H9 (cell line): ENCODE results near the gene SULF2. TPM values are rescaled to one million over a fixed set of nuclear protein-coding genes. Genes with fewer than 3 reads are reported as not detected.

Source experiments
- DNase-seq: peaks from one replicate; pipeline ENCODE4 v3.0.0-alpha.2; 2017
- H2AFZ ChIP-seq: one replicate; pipeline ENCODE4 v1.6.1; 2013; ENCODE audit warnings: mild to moderate bottlenecking, low read length, control low read depth, moderate library complexity
- H2AK5ac ChIP-seq: 2 replicates; pipeline ENCODE4 v1.6.1; 2013; ENCODE audit warnings: low read length, control low read depth, mixed read lengths; ENCODE audit not compliant: insufficient read length
- H2BK120ac ChIP-seq: one replicate; pipeline ENCODE4 v1.6.1; 2013; ENCODE audit warnings: low read depth, mild to moderate bottlenecking, low read length, control low read depth, inconsistent platforms; ENCODE audit not compliant: poor library complexity, severe bottlenecking
- H2BK12ac ChIP-seq: 2 replicates; pipeline ENCODE4 v1.6.1; 2013; ENCODE audit warnings: low read length, control low read depth, mixed read lengths, low read depth; ENCODE audit not compliant: insufficient read length
- H2BK15ac ChIP-seq: 2 replicates; pipeline ENCODE4 v1.6.1; 2013; ENCODE audit warnings: low read depth, low read length, control low read depth
- H2BK20ac ChIP-seq: one replicate; pipeline ENCODE4 v1.6.1; 2013; ENCODE audit warnings: low read depth, mild to moderate bottlenecking, low read length, control low read depth, inconsistent platforms; ENCODE audit not compliant: poor library complexity, severe bottlenecking
- H2BK5ac ChIP-seq: 2 replicates; pipeline ENCODE4 v1.6.1; 2013; ENCODE audit warnings: low read length, control low read depth, mixed read lengths; ENCODE audit not compliant: insufficient read length
- H3K14ac ChIP-seq: 2 replicates; pipeline ENCODE4 v1.6.1; 2013; ENCODE audit warnings: low read length, control low read depth; ENCODE audit not compliant: insufficient read depth
- H3K18ac ChIP-seq: 2 replicates; pipeline ENCODE4 v1.6.1; 2013; ENCODE audit warnings: low read depth, mild to moderate bottlenecking, mixed read lengths, low read length, control low read depth; ENCODE audit not compliant: insufficient read length
- H3K23ac ChIP-seq: 2 replicates; pipeline ENCODE4 v1.6.1; 2013; ENCODE audit warnings: low read length, control low read depth, mixed read lengths, low read depth; ENCODE audit not compliant: insufficient read length
- H3K23me2 ChIP-seq: 2 replicates; pipeline ENCODE4 v1.6.1; 2013; ENCODE audit warnings: low read depth, mild to moderate bottlenecking, mixed read lengths, low read length, control low read depth; ENCODE audit not compliant: insufficient read length, poor library complexity, severe bottlenecking
- H3K27ac ChIP-seq: 2 replicates; pipeline ENCODE4 v1.5.1; 2013; ENCODE audit warnings: low read length, control low read depth, mixed read lengths, low read depth; ENCODE audit not compliant: insufficient read length
- H3K27me3 ChIP-seq: 2 replicates; pipeline ENCODE4 v1.6.1; 2013; ENCODE audit warnings: low read length, control low read depth, inconsistent platforms; ENCODE audit not compliant: insufficient read depth
- H3K4ac ChIP-seq: 2 replicates; pipeline ENCODE4 v1.6.1; 2013; ENCODE audit warnings: low read depth, mild to moderate bottlenecking, control low read depth, inconsistent platforms, low read length, moderate library complexity
- H3K4me1 ChIP-seq: 2 replicates; pipeline ENCODE4 v1.6.1; 2013; ENCODE audit warnings: low read length, control low read depth, inconsistent platforms; ENCODE audit not compliant: insufficient read depth
- H3K4me2 ChIP-seq: 2 replicates; pipeline ENCODE4 v1.6.1; 2013; ENCODE audit warnings: low read length, control low read depth, mixed read lengths; ENCODE audit not compliant: insufficient read length, insufficient read depth
- H3K56ac ChIP-seq: 2 replicates; pipeline ENCODE4 v1.6.1; 2013; ENCODE audit warnings: low read depth, mild to moderate bottlenecking, mixed read lengths, low read length, control low read depth; ENCODE audit not compliant: insufficient read length
- H3K79me1 ChIP-seq: 2 replicates; pipeline ENCODE4 v1.6.1; 2013; ENCODE audit warnings: low read depth, mild to moderate bottlenecking, moderate library complexity, low read length, control low read depth, inconsistent platforms; ENCODE audit not compliant: insufficient read depth, poor library complexity, severe bottlenecking
- H3K79me2 ChIP-seq: 2 replicates; pipeline ENCODE4 v1.6.1; 2013; ENCODE audit warnings: low read length, control low read depth, inconsistent platforms; ENCODE audit not compliant: insufficient read depth
- H3K9ac ChIP-seq: 2 replicates; pipeline ENCODE4 v1.6.1; 2013; ENCODE audit warnings: low read length, control low read depth, mixed read lengths; ENCODE audit not compliant: insufficient read length; ENCODE audit errors: extremely low read depth
- H3K9me3 ChIP-seq: one replicate; pipeline ENCODE4 v1.6.1; 2013; ENCODE audit warnings: low read depth, low read length, inconsistent platforms; ENCODE audit not compliant: control insufficient read depth
- H3T11ph ChIP-seq: one replicate; pipeline ENCODE4 v1.6.1; 2013; ENCODE audit warnings: mild to moderate bottlenecking, low read length, control low read depth, inconsistent platforms
- H4K20me1 ChIP-seq: one replicate; pipeline ENCODE4 v1.6.1; 2013; ENCODE audit not compliant: control insufficient read depth, insufficient read length, insufficient read depth
- H4K5ac ChIP-seq: 2 replicates; pipeline ENCODE4 v1.6.1; 2013; ENCODE audit warnings: low read depth, mild to moderate bottlenecking, mixed read lengths, low read length, control low read depth; ENCODE audit not compliant: insufficient read length
- H4K8ac ChIP-seq: replicated peaks from 2 replicates; pipeline ENCODE4 v1.6.1; 2013; ENCODE audit warnings: low read length, control low read depth, mixed read lengths, low read depth; ENCODE audit not compliant: insufficient read length
- H4K91ac ChIP-seq: 2 replicates; pipeline ENCODE4 v1.6.1; 2013; ENCODE audit warnings: low read depth, mild to moderate bottlenecking, moderate library complexity, mixed read lengths, low read length, control low read depth; ENCODE audit not compliant: insufficient read length
- H3K27ac Mint-ChIP-seq, 3 experiments: 2 replicates in 2 of 3; 3 replicates in 1 of 3; pipeline ENCODE4 v1.8.0; 2020 to 2021; ENCODE audit warnings: mixed read lengths in 3 of 3, mild to moderate bottlenecking in 1 of 3, moderate library complexity in 1 of 3
- H3K27me3 Mint-ChIP-seq: 2 replicates; pipeline ENCODE4 v1.8.0; 2021; ENCODE audit warnings: low read depth, mild to moderate bottlenecking, moderate library complexity, mixed read lengths
- H3K36me3 Mint-ChIP-seq, 3 experiments: 2 replicates in 2 of 3; 3 replicates in 1 of 3; pipeline ENCODE4 v1.8.0; 2020 to 2021; ENCODE audit warnings: low read depth in 3 of 3, mixed read lengths in 3 of 3; ENCODE audit not compliant: insufficient read depth in 1 of 3
- H3K4me1 Mint-ChIP-seq, 2 experiments: 2 replicates each; pipeline ENCODE4 v1.8.0; 2020; ENCODE audit warnings: mixed read lengths in 2 of 2
- H3K4me3 Mint-ChIP-seq, 2 experiments: 2 replicates in 1 of 2; 3 replicates in 1 of 2; pipeline ENCODE4 v1.8.0; 2020 to 2021; ENCODE audit warnings: mild to moderate bottlenecking in 2 of 2, mixed read lengths in 2 of 2, moderate library complexity in 1 of 2
- H3K9me3 Mint-ChIP-seq, 2 experiments: 2 replicates in 1 of 2; 3 replicates in 1 of 2; pipeline ENCODE4 v1.8.0; 2020; ENCODE audit warnings: mild to moderate bottlenecking in 2 of 2, mixed read lengths in 2 of 2, moderate library complexity in 1 of 2
- CTCF ChIP-seq: fragments of 200-600 bp; sonication (generic); conservative IDR thresholded peaks from 3 replicates; pipeline ENCODE4 v1.8.0; 2021; ENCODE audit warnings: antibody characterized with exemption, mild to moderate bottlenecking
- WGBS: extraction: QIAGEN DNeasy Blood & Tissue Kit; methylation state at CpG from one replicate; pipeline ENCODE4 v1.1.7; 2013; ENCODE audit warnings: missing lambda C conversion rate, low lambda C conversion rate, mixed read lengths; ENCODE audit not compliant: insufficient read length; ENCODE audit errors: extremely low coverage; 5-methylcytosine and 5-hydroxymethylcytosine counted together
- total RNA-seq: library from RNA; stranded (reverse); gene quantifications from 2 replicates; pipeline ENCODE4 v1.2.1, GENCODE V29; 2021

SULF2 gene
- total RNA-seq, 1 experiment from 2014 or later, result 31.2 TPM

GRCh38 chr20:47802975-47803374 lies 17.7 kb upstream of the SULF2 start:
- H3K23me2 ChIP-seq, result no peaks in the 10 kb centered on the region
- no peaks in the 10 kb centered on the region for H3K9me3 ChIP-seq
- H3K27ac ChIP-seq, result no peak overlapping the region
- no peaks in the 10 kb centered on the region; the same call in 1 of the 2 replicates for H3K4me1 ChIP-seq
- no peak overlapping the region for H3K23ac ChIP-seq
- no peak overlapping the region for H2BK20ac ChIP-seq
- no peak overlapping the region for H2BK120ac ChIP-seq
- no peak overlapping the region for H3K4ac ChIP-seq
- H2BK5ac ChIP-seq, result no peak overlapping the region
- no peak overlapping the region for H2AK5ac ChIP-seq
- H3K27me3 ChIP-seq, result no peaks in the 10 kb centered on the region
- DNase-seq, result no peak
- no peak for TF ChIP-seq CTCF
- Mint-ChIP-seq H3K27ac (peak overlapping the region in 1 of 3 experiments; percentile 68; a peak in 1 of 7 replicates), H3K4me1 (peaks cover 29% of the 10 kb centered on the region in 2 experiments), H3K27me3 (peaks cover 40% of the 10 kb centered on the region), H3K4me3 (peak overlapping the region in 1 of 2 experiments; percentile 18; a peak in 1 of 5 replicates), H3K36me3 (peaks cover 0 to 8% (median 0%) of the 10 kb centered on the region in 3 experiments; a peak in 4 of 7 replicates), H3K9me3 (no peaks in the 10 kb centered on the region; a peak in 4 of 5 replicates)
- no peak overlapping the region for H2BK12ac ChIP-seq
- H3K14ac ChIP-seq, result no peak overlapping the region
- H4K91ac ChIP-seq, result no peak overlapping the region
- no peak overlapping the region for H4K5ac ChIP-seq
- H3K9ac ChIP-seq, result no peak overlapping the region
- H3K56ac ChIP-seq, result no peak overlapping the region
- no peak overlapping the region for H4K8ac ChIP-seq
- H2BK15ac ChIP-seq, result no peak overlapping the region
- H3K79me2 ChIP-seq, result no peaks in the 10 kb centered on the region
- no peaks in the 10 kb centered on the region for H4K20me1 ChIP-seq
- no peaks in the 10 kb centered on the region for H3K79me1 ChIP-seq
- no peak overlapping the region for H3K4me2 ChIP-seq
- no peak overlapping the region for H3K18ac ChIP-seq
- H2AFZ ChIP-seq, result no peak overlapping the region
- no peak overlapping the region for H3T11ph ChIP-seq
- WGBS, result no CpG with 5 or more reads among the region's 3 CpGs
